Measurements from ENCODE around the gene GNAO1.

DNA sequence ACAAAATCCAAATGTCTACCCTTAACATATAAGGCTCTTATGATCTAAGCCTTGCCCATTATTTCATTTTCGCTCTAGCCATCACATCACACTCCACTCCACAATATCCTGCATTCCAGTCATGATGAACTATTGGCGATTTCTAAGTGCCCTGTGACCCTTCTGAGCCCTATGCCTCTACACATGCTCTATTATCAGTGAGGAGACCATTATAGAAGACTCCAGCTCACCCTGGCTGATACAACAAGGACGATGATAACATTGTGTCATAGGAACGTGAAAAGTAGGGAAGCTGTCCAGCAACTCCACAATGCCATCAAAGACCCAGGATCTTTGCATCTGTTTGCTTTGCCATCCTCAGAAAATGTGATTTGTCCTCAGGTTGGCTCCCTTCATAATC is 29.6 kb upstream of the GNAO1 start:
- no peak for TF ChIP-seq POLR2AphosphoS5 (IDR thresholded peaks at IDR 0.05)
- TF ChIP-seq, protein P1, sequence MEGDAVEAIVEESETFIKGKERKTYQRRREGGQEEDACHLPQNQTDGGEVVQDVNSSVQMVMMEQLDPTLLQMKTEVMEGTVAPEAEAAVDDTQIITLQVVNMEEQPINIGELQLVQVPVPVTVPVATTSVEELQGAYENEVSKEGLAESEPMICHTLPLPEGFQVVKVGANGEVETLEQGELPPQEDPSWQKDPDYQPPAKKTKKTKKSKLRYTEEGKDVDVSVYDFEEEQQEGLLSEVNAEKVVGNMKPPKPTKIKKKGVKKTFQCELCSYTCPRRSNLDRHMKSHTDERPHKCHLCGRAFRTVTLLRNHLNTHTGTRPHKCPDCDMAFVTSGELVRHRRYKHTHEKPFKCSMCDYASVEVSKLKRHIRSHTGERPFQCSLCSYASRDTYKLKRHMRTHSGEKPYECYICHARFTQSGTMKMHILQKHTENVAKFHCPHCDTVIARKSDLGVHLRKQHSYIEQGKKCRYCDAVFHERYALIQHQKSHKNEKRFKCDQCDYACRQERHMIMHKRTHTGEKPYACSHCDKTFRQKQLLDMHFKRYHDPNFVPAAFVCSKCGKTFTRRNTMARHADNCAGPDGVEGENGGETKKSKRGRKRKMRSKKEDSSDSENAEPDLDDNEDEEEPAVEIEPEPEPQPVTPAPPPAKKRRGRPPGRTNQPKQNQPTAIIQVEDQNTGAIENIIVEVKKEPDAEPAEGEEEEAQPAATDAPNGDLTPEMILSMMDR (IDR thresholded peaks at IDR 0.05), result no peak
